ENCODE data around the gene LARP7.
A peak's percentile ranks its signal among the peaks of the same experiment; 100 is the strongest.
"Not testable (repeated sequence)": the region's sequence is repeated elsewhere in the genome, so short reads cannot be mapped to it uniquely, and the experiment has no call there.

LARP7 gene
- 50.1 reads per million, percentile 68 among the genes with 10 or more reads in this experiment for total RNA-seq

DNA sequence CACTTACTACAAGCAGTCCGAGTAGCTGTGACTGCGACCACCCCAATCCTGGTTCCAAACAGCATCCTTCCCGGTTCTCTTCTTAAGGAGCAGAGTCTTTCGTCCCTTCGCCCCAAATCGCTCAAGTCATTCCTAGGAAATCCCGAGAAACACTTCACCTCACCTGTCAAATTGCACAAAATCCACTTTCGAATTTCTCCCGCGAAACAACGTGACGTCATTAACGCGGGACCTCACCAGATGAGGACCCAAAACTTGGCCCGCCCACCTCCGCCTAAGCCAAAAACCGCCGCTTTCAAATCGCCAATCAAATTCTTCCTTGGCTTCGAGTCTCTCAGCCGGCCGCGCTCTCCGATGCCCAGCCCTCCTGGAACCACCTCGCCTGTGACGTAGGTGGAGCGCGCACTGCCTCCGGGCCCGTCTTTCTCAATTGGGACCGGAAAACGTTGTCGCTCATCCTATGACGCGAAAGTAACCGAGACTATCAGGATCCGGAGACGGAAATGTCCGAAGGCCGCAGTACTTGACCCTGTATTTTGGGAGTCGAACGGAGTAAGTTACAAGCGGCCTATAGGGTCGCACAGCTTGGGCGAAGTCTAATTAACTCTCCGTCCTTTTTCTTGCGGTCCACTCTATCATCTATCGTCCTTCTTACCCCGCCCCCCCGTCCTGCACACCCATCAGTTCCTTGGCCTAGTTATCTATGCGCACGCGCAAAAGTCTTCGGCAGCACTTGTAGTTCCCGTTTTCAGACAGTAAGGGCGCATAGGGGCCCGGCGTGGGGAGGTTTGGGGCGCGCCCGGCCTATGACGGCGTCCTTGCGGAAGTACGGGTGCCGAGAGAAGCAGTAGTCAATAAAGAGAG is at the start of gene LARP7, which contains the start of gene ZGRF1:
Gene LARP7, plus strand, starts transcription at position 456 of the 864 bp plus-strand sequence. CDS start 7,527 bp downstream, outside the sequence.
Gene ZGRF1, minus strand, starts transcription at position 222 of the 864 bp plus-strand sequence. CDS start 3,733 bp downstream, outside the sequence.
- DNase-seq: peak; percentile 98

- DNase-seq: no peak
Observed at GRCh38 chr4:112589206-112589605, 47.7 kb upstream of the LARP7 start.

- DNase-seq: no peak
Observed at GRCh38 chr4:112591593-112591992, 45.4 kb upstream of the LARP7 start.

DNA sequence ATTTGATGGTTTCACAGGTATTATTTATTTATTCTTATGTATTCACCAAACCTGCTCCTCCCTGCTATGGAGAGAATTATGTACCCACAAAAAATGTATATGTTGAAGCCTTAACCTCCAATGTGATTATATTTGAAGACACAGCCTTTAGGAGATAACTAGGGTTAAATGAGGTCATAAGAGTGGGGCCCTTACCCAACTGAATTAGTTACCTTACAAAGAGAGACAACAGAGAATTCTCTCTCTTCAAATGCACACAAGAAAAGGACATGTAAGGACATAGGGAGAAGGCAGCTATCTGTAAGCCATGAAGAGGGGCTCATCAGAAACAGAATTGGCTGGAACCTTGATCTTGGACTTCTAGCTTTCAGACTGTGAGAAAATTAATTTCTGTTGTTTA is 44.2 kb upstream of the LARP7 start:
- no peak for DNase-seq

DNA sequence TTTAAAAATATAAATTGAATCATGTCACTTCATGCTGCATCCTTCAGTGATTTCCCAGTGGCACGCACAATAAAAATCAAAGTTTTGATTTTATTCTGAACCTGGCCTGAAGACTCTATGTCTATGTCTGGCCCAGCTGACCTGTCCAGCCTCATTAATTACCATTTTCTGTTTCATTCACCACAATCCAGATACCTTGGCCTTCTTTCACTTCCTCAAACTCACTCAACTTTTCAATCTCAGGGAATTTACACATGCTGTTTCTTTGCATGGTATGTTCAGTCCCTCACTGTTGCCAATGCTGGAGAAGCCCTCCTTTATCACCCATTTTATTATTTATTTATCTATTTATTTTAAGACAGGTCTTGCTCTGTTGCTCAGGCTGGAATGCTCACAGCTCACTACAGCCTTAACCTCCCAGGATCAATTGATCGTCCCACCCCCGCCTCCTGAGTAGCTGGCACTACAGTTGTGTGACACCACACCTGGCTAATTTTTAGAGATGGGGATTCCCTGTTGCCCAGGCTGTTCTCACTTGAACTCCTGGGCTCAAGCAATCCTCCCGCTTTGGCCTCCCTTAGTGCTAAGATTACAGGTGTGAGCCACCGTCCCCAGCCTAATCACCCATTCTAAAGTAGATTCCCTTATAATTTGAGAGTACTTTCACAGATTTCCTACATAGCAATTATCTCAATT is 43.4 kb upstream of the LARP7 start:
- no peak for DNase-seq

DNA sequence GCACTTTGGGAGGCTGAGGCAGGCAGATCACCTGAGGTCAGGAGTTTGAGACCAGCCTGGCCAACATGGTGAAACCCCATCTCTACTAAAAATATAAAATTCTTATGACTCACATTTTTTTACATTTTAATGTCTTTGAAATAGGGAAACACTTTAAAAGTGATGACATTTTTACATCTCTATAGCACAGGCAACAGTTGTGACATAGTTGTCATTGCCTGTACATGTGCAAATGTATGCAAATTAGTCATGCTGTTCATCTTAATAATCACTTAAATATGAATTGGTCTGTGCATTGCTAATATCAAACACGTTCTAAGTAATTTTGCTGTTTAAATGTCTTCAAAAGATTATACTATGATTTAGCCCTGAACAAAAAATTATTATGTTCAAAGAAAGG is 42.0 kb upstream of the LARP7 start:
- DNase-seq: no peak

GRCh38 chr4:112604589-112604988 is 32.4 kb upstream of the LARP7 start:
- peak; percentile 8 for DNase-seq

- not testable (repeated sequence) for DNase-seq
Observed at GRCh38 chr4:112612814-112613213, 24.1 kb upstream of the LARP7 start.

DNA sequence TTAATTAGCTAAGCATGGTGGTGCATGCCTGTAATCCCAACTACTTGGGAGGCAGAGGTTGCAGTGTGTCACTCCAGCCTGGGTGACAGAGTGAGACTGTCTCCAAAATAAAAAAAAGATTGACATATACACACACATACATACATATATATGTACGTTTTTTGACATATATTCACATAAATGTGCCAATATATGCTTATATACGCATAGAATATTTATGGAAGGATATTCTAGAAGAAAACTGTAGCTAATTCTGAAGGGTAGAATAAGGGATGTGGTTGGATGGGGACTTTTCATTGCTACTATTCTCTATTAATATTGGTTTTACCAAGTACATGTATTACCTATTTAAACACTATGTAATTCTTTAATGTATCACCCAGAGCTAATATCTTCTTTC is 20.0 kb upstream of the LARP7 start:
- no peak for DNase-seq

- no peak for DNase-seq
Observed at GRCh38 chr4:112626228-112626627, 10.7 kb upstream of the LARP7 start.

DNA sequence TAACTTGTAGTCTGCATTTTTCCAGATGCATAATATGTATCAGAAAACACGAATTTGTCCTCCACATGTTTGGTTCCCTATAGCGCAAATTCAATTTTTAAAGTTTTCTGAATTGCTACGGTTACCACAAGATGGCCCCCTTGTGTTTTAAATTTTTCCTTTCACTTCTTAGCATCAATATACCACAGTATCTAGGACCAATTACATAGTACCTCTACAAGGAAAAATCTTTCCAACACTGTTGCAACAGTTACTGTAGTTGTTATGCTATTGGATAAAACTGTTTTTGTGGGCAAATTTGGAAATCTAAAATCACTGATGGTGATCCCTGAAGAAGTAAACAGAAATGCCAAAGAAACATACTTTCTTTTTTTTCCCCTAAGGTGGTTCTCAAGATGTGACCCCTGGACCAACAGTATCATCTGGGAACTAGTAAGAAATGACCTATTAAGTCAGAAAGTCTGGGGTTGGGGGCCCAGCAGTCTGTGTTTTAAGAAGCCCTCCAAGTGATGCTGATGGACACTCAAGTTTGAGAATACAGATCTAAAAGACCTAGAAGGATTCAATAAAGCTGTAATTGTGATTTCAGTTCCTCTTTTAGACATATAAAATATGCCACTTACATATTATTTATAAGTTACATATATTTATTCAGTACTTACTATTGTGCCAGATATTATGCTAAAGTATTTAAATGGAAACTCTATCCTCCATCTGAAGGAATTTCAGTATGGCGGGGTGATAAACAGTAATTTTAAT is 3.3 kb upstream of the LARP7 start:
- DNase-seq: no peak

GRCh38 chr4:112637552-112637866 is 566 bp downstream of the LARP7 start:
- no peak for DNase-seq

DNA sequence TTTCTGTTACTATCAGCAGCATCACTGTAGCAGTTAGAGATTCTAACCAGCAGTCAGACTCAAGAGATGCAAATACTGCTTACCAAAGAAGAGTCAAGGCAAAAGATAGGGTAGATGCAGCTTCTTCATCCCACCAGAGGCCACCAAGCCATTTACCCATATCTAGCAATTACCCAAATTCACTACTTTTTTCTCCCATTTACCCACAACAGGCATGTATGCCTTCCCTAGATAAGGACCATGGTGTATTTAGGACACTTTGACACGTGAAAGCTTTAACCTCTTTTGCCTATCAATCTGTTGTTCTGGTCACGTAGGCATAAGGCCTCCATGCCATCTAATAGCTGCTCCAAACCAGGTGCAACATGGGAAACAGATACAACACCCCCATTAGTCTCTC is 5.6 kb downstream of the LARP7 start:
- no peak for DNase-seq

- DNase-seq: not testable (repeated sequence)
Observed at GRCh38 chr4:112644595-112645535, 7.9 kb downstream of the LARP7 start.

GRCh38 chr4:112645541-112646329 is 8.8 kb downstream of the LARP7 start:
- DNase-seq: no peak

GRCh38 chr4:112646632-112647537 is 9.9 kb downstream of the LARP7 start:
- no peak for DNase-seq

DNA sequence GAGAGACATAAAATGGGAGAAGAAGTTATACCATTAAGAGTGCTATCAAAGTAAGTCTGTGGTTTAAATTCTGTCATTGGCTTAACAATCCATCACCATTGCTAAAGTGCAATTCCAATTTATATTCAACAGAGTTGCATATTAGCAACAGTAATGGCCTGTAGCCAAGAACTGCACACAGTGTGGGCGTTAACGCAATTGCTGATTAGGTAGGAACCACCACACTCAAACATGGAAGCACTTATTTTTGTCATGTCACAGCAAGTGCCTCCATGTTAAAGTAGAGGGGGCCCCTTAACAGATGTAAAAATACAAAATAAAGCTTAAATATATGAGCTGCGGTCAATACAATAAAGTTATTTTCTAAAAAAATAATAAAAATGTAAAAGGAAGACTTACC is 10.8 kb downstream of the LARP7 start:
- DNase-seq: no peak

DNA sequence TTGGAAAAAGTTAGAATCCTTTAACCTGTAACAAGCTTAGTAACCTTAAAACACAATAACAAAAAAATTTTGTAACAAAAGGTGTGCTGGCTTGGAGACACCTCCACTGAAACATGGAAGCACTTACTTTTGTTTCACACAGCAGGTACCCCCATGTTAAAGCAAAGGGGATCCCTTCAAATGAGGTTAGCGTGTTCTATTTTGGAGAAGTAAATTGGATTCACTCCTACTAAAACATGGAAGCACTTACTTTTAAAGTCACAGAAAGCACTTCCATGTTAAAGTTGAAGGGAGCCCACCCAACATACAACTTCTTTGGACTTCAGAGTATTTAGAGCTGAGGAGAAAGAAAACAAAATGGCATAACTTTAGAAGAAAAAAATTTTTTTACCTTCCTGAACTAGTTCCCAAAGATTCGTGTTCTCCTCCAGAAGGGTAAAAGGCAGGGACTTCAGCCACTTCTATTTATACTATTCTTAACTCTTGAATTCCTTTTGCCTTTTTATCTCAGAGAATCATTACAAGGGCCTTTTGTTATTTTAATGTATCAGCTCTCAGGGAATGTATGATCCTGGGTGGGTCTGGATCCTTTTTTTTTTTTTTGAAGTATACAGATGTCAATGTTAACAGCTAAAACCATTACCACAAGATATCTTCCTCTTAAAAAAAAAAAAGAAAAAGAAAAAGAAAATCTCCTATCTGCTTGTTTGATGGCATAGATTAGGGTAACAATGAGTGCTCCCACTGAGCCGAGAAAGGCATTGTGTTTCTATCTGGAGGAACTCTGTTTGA is 11.5 kb downstream of the LARP7 start:
- DNase-seq: no peak

GRCh38 chr4:112649055-112649408 is 12.1 kb downstream of the LARP7 start:
- DNase-seq: no peak
